ENCODE data around the gene UTS2B.

GRCh38 chr3:191301782-191302411 lies 28.4 kb downstream of the UTS2B start:
- TF ChIP-seq, protein P1, sequence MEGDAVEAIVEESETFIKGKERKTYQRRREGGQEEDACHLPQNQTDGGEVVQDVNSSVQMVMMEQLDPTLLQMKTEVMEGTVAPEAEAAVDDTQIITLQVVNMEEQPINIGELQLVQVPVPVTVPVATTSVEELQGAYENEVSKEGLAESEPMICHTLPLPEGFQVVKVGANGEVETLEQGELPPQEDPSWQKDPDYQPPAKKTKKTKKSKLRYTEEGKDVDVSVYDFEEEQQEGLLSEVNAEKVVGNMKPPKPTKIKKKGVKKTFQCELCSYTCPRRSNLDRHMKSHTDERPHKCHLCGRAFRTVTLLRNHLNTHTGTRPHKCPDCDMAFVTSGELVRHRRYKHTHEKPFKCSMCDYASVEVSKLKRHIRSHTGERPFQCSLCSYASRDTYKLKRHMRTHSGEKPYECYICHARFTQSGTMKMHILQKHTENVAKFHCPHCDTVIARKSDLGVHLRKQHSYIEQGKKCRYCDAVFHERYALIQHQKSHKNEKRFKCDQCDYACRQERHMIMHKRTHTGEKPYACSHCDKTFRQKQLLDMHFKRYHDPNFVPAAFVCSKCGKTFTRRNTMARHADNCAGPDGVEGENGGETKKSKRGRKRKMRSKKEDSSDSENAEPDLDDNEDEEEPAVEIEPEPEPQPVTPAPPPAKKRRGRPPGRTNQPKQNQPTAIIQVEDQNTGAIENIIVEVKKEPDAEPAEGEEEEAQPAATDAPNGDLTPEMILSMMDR (IDR thresholded peaks at IDR 0.05; ENCODE audit: borderline replicate concordance, extremely low read depth, low read length, poor library complexity, severe bottlenecking), result no peak
- TF ChIP-seq EZH2 (IDR thresholded peaks at IDR 0.05; ENCODE audit: borderline replicate concordance, low read depth, low read length, severe bottlenecking), result no peak

Data from DND-41 (cell line).